K562 (cell line): ENCODE measurements around the gene SHB. TPM values are rescaled to one million over a fixed set of nuclear protein-coding genes. Genes with fewer than 3 reads are reported as not detected.

Experiments used
- ATAC-seq: fragments of 200-7000 bp; cut with Tn5 transposase; 3 replicates; pipeline ENCODE4 v1.9.1; 2020; ENCODE audit warnings: moderate library complexity
- BruUV-seq: library from RNA; stranded (reverse); fragments of 400-500 nt; replicated peaks from 2 replicates; lab custom pipeline; 2021; lab: Mats Ljungman, UMichigan
- CTCF ChIA-PET: fragments of 300-600 bp; formaldehyde crosslinking; extraction: SDS; loops from one replicate; lab custom pipeline; 2021; ENCODE audit warnings: low intra/inter-chr PET ratio; lab: Yijun Ruan, JAX
- POLR2A ChIA-PET: fragments of 300-600, 350-650 bp; sonication (Branson Sonifier 250); formaldehyde crosslinking; extraction: SDS; loops from one replicate; lab custom pipeline; 2021; ENCODE audit warnings: antibody characterized with exemption, inconsistent platforms; lab: Yijun Ruan, JAX
- DNase-seq, 4 experiments: peaks; one replicate each; pipeline versions ENCODE4 v3.0.0 to v3.0.0-alpha.2; 2011 to 2018; ENCODE audit warnings: low spot score in 3 of 4, mixed read lengths in 3 of 4; ENCODE audit errors: extremely low read depth in 1 of 4
- FAIRE-seq: peaks from 2 replicates; lab custom pipeline; 2011; peaks lifted over from hg19 to GRCh38; lab: Jason Lieb, UNC
- H2AFZ ChIP-seq: 2 replicates; pipeline ENCODE4 v1.6.0; 2011; ENCODE audit warnings: low read depth, low read length, control low read depth, inconsistent platforms
- H3K27ac ChIP-seq: fragments of 200-600 bp; 3 replicates; pipeline ENCODE4 v1.8.0; 2011; ENCODE audit warnings: low read depth, mild to moderate bottlenecking, control low read depth, inconsistent platforms, low read length, moderate library complexity, mixed read lengths; ENCODE audit errors: extremely low read depth
- H3K27me3 ChIP-seq, 2 experiments: fragments of 300-600 bp in 1 of 2; 2 replicates in 1 of 2; 3 replicates in 1 of 2; pipeline versions ENCODE4 v1.6.0 to v1.8.0; 2011; ENCODE audit warnings: inconsistent platforms in 2 of 2, low read length in 2 of 2, mild to moderate bottlenecking in 1 of 2, mixed read lengths in 1 of 2, moderate library complexity in 1 of 2; ENCODE audit not compliant: control insufficient read depth in 2 of 2, insufficient read depth in 2 of 2
- H3K36me3 ChIP-seq: fragments of 300-600 bp; 3 replicates; pipeline ENCODE4 v1.8.0; 2011; ENCODE audit warnings: mild to moderate bottlenecking, low read length, inconsistent platforms; ENCODE audit not compliant: control insufficient read depth, insufficient read depth
- H3K4me1 ChIP-seq, 2 experiments: fragments of 200-600 bp in 1 of 2; replicated peaks in 1 of 2; 2 replicates in 1 of 2; 3 replicates in 1 of 2; pipeline versions ENCODE4 v1.5.1 to v1.8.0; 2011; ENCODE audit warnings: inconsistent platforms in 2 of 2, low read length in 2 of 2, mild to moderate bottlenecking in 1 of 2, mixed read lengths in 1 of 2, moderate library complexity in 1 of 2; ENCODE audit not compliant: control insufficient read depth in 2 of 2, insufficient read depth in 2 of 2
- H3K4me2 ChIP-seq: 2 replicates; pipeline ENCODE4 v1.6.1; 2011; ENCODE audit warnings: low read length, control low read depth, inconsistent platforms, mixed read lengths; ENCODE audit not compliant: insufficient read depth
- H3K4me3 ChIP-seq: fragments of 200-600 bp; sonication (generic), shearing (Covaris generic); 2 replicates; pipeline ENCODE4 v1.5.1; 2016; ENCODE audit warnings: control low read depth, inconsistent platforms
- H3K79me2 ChIP-seq: fragments of 200-600 bp; 3 replicates; pipeline ENCODE4 v1.8.0; 2011; ENCODE audit warnings: low read length, inconsistent platforms; ENCODE audit not compliant: control insufficient read depth, insufficient read depth
- H3K9ac ChIP-seq, 2 experiments: 2 replicates each; pipeline versions ENCODE4 v1.6.0 to v1.6.1; 2011; ENCODE audit warnings: low read depth in 2 of 2, low read length in 2 of 2, control low read depth in 1 of 2, inconsistent platforms in 1 of 2, mild to moderate bottlenecking in 1 of 2, mixed read lengths in 1 of 2; ENCODE audit not compliant: insufficient read depth in 1 of 2
- H3K9me1 ChIP-seq: one replicate; pipeline ENCODE4 v1.6.0; 2011; ENCODE audit warnings: inconsistent platforms, mild to moderate bottlenecking, low read length, moderate library complexity; ENCODE audit not compliant: control insufficient read depth, insufficient read depth
- H3K9me3 ChIP-seq: replicated peaks from 2 replicates; pipeline ENCODE4 v1.5.1; 2011; ENCODE audit warnings: low read depth, low read length, inconsistent platforms; ENCODE audit not compliant: control insufficient read depth, insufficient read depth
- H4K20me1 ChIP-seq: replicated peaks from 2 replicates; pipeline ENCODE4 v1.6.1; 2011; ENCODE audit warnings: low read length, inconsistent platforms, mixed read lengths; ENCODE audit not compliant: control insufficient read depth, insufficient read depth
- ARHGAP35 ChIP-seq: fragments of 450-650 bp; IDR thresholded peaks from 2 replicates; pipeline ENCODE4 v1.6.1; 2018; ENCODE audit not compliant: partially characterized antibody
- BRD4 ChIP-seq: fragments of 200-600 bp; sonication (generic); IDR thresholded peaks from 2 replicates; pipeline ENCODE4 v1.6.1; 2017; ENCODE audit warnings: inconsistent platforms
- ID3 ChIP-seq, 2 experiments: fragments of 250-450 bp in 1 of 2; fragments of 450-650 bp in 1 of 2; sonication (Bioruptor Pico) in 1 of 2; IDR thresholded peaks; 2 replicates each; pipeline versions ENCODE4 v1.6.1 to v1.8.0; 2016 to 2021; ENCODE audit warnings: mild to moderate bottlenecking in 2 of 2, moderate library complexity in 2 of 2, missing compliant biosample characterization in 1 of 2, missing genetic modification characterization in 1 of 2
- MITF ChIP-seq: IDR thresholded peaks from 2 replicates; pipeline ENCODE4 v1.6.1; 2014; ENCODE audit warnings: antibody characterized with exemption
- NR2F6 ChIP-seq: fragments of 450-650 bp; formaldehyde crosslinking; IDR thresholded peaks from 2 replicates; pipeline ENCODE4 v1.4.0; 2020; ENCODE audit warnings: mild to moderate bottlenecking
- POLR2AphosphoS5 ChIP-seq: IDR thresholded peaks from 2 replicates; pipeline ENCODE4 v1.6.1; 2011; ENCODE audit warnings: mild to moderate bottlenecking, low read depth, low read length, moderate library complexity; ENCODE audit not compliant: control insufficient read depth, insufficient read depth
- RBM39 ChIP-seq: fragments of 200-400 bp; formaldehyde crosslinking; optimal IDR thresholded peaks from 2 replicates; pipeline ENCODE3; 2018; ENCODE audit warnings: low read depth, low read length
- RFX7 ChIP-seq: fragments of 250-450 bp; sonication (Bioruptor Pico); IDR thresholded peaks from 2 replicates; pipeline ENCODE4 v1.5.1; 2021; ENCODE audit warnings: mild to moderate bottlenecking
- SNRNP70 ChIP-seq: fragments of 200-400 bp; formaldehyde crosslinking; optimal IDR thresholded peaks from 2 replicates; pipeline ENCODE3; 2017; ENCODE audit warnings: low read depth, low read length
- THAP12 ChIP-seq: fragments of 250-450 bp; sonication (Bioruptor Pico); IDR thresholded peaks from 2 replicates; pipeline ENCODE4 v1.9.0; 2021; ENCODE audit warnings: mild to moderate bottlenecking, inconsistent platforms
- THAP7 ChIP-seq: fragments of 250-450 bp; sonication (Bioruptor Pico); IDR thresholded peaks from 2 replicates; pipeline ENCODE4 v1.5.0; 2021
- U2AF2 ChIP-seq: fragments of 200-400 bp; formaldehyde crosslinking; optimal IDR thresholded peaks from 2 replicates; pipeline ENCODE3; 2017; ENCODE audit warnings: low read depth, mild to moderate bottlenecking, low read length
- WGBS: fragments of 100-300 bp; shearing (Covaris generic); methylation state at CpG from one replicate; pipeline ENCODE4 v1.1.6; 2016; ENCODE audit warnings: low coverage, mixed read lengths; ENCODE audit not compliant: insufficient coverage; ENCODE audit errors: missing lambda C conversion rate; 5-methylcytosine and 5-hydroxymethylcytosine counted together
- in situ Hi-C: fragments of 300-500 bp; cut with MboI; formaldehyde crosslinking; loops from 4 replicates; pipeline ENCODE4 v1.15.0; 2018; ENCODE audit warnings: inconsistent platforms, mixed read lengths
- intact Hi-C: fragments of 100-400 bp; cut with micrococcal nuclease; formaldehyde crosslinking; loops from 2 replicates; pipeline ENCODE4 v1.14.2; 2022
- polyA plus RNA-seq, 8 experiments: library from polyadenylated mRNA; depleted of rRNA in 4 of 8; stranded (reverse) in 5 of 8; unstranded in 3 of 8; fragments of >200 nt; fragmentation: Nextera tagmentation in 2 of 8; fragmentation: Illumina TruSeq in 1 of 8; extraction: Ambion mirVana in 2 of 8; extraction: Trizol in 1 of 8; gene quantifications; 2 replicates each; pipeline versions ENCODE4 v1.2.1 to v1.2.3, GENCODE V29; 2011 to 2014; ENCODE audit warnings: inconsistent platforms in 1 of 8, missing spikeins in 1 of 8
- total RNA-seq, 7 experiments: library from RNA; depleted of rRNA in 6 of 7; stranded (reverse); fragments of >200 nt in 6 of 7; fragmentation: Illumina TruSeq in 2 of 7; extraction: Trizol in 2 of 7; gene quantifications; 2 replicates each; pipeline versions ENCODE4 v1.2.1 to v1.2.3, GENCODE V29; 2011 to 2021; ENCODE audit warnings: low replicate concordance in 1 of 7

Gene SHB
- total and polyA plus RNA-seq, 9 of the 15 experiments (the other 6 are each of a cell fraction or from before 2014, with no cell fraction given), result 0.78 to 16.0 (median 5.3) TPM

- TF ChIP-seq THAP12 (CRISPR knock-in tag), result peak; percentile 39; the same call in 1 of the 2 replicates
- no peak for TF ChIP-seq RBM39
Measured at GRCh38 chr9:38068701-38069628, at the start of gene SHB (continued).

- Histone ChIP-seq H3K4me3 (no peak overlapping the region), H2AFZ (no peak overlapping the region), H3K4me2 (no peak overlapping the region), H3K4me1 (0 out of 5 replicates have a peak, but pooled peaks cover 0 to 4% of the 10 kb centered on the region in 2 experiments), H3K27ac (no peak overlapping the region), H3K9me1 (no peaks in the 10 kb centered on the region), H3K79me2 (no peaks in the 10 kb centered on the region), H3K27me3 (peaks cover 15 to 43% of the 10 kb centered on the region in 2 experiments; a peak in 4 of 5 replicates), H3K9me3 (no peaks in the 10 kb centered on the region), H4K20me1 (no peaks in the 10 kb centered on the region; the same call in 1 of the 2 replicates), H3K36me3 (no peaks in the 10 kb centered on the region), H3K9ac (no peak overlapping the region)
- in situ Hi-C loops, result no loop called here
- intact Hi-C loops, result loop anchor here (5.0 kb wide), 1 partner anchor 40 kb away; no protein-coding TSS in a partner anchor
- BruUV-seq, result no TSS peak
- ChIA-PET POLR2A (interaction anchor here (0.9 to 1.5 kb wide), 2 partner anchors 9 to 28 kb away, joined by 3 to 6 read pairs; no protein-coding TSS in a partner anchor), CTCF (no interaction called here)
- no peak for FAIRE-seq
- DNase-seq, result no peak
- 7% methylated on average over 5 of the region's 5 CpGs for WGBS
- peak; percentile 31; the same call in 2 of the 3 replicates for ATAC-seq
- TF ChIP-seq U2AF2 (no peak), MITF (no peak), RFX7 (CRISPR knock-in tag) (no peak), SNRNP70 (no peak), ID3 (CRISPR knock-in tag; IDR thresholded peaks at IDR 0.05) (no peak), ID3 (tag; IDR thresholded peaks at IDR 0.05) (no peak), THAP7 (CRISPR knock-in tag) (no peak), ARHGAP35 (no peak), BRD4 (no peak), NR2F6 (CRISPR knock-in tag) (no peak), POLR2AphosphoS5 (no peak)
Measured at GRCh38 chr9:38117651-38118050, 48.6 kb upstream of the SHB start.
